Activated CD8-positive, alpha-beta memory T cell treated with anti-CD3 and anti-CD28 coated beads, Interleukin-2, amount 50 U/mL, for 24 hours (primary cell): Measurements from ENCODE around the gene DPH2.

Experiments used
- DNase-seq: peaks from one replicate; pipeline ENCODE4 v3.0.0-alpha.2; 2020; ENCODE audit errors: extremely low read depth

Gene DPH2

DNA sequence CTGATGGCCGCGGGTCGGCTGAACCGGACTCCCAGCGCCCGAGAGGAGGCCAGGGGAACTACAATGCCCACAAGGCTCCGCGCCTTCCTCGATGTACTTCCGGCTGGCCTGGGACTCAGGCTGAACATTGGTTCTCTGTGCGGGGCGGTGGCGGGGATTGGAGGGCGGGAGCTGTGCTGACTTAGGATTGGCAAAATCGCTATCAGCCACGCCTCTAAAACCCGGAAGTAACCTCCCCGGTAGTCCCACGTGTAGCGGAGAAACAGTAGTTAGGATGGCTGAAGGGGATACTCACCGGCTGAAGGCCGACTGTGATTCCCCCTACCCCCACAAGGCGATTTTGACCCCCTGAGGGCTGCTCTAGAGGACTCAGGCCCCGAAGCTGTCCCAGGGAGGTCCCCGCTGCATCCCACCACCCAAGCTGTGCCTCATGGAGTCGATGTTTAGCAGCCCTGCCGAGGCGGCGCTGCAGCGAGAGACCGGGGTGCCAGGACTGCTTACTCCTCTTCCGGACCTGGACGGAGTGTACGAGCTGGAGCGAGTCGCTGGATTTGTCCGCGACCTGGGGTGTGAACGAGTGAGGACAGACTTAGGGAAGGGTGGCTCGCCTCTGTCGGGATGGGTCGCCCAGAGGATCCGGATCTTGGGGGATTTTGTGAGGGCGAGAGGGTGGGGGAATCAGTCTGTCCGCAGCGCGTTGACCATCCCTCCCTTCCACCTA lies at the start of gene DPH2:
TSS of gene DPH2 (plus strand) at position 265 of the 721 bp plus-strand sequence. CDS start at position 431, 166 bp downstream.
- peak; percentile 95 for DNase-seq

DNA sequence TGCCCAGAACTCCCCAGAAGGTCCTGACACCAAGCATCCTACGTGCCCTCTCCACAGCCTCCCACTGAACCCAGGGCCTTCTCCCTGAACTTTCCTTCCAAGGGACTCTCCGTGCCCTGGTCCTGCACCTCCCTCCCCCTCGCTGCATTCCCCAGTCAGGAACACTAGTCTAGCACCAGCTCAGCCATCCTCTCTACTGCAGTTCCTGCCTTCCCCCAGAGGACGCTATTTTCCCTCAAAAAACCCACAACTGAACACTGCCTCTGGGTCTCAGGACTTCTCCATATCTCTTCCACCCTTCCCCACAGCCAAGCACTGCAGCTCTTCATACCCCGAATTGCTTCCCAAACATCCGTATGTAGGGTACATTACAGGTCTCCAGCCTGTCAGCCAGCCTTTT lies 48.8 kb upstream of the DPH2 start:
- DNase-seq, result no peak

DNA sequence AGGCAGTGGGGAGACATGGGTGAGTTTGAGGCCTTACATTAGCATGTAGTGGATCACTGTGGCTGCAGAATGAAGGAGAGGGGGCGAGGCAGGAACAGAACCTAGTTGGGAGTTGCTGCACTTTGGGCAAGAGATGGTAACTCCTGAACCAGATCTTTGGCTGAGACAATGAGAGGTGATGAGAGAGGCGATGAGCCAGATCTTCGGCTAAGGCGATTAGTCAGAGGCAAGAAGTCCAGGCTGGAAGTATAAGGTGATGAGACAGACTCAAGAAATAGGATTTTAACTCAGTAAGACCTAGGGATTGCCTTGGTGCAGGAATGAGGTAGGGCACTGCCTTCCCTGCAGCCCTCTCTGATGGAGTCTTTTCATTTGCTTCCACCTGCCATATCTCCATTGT lies 45.3 kb upstream of the DPH2 start:
- DNase-seq, result no peak

DNA sequence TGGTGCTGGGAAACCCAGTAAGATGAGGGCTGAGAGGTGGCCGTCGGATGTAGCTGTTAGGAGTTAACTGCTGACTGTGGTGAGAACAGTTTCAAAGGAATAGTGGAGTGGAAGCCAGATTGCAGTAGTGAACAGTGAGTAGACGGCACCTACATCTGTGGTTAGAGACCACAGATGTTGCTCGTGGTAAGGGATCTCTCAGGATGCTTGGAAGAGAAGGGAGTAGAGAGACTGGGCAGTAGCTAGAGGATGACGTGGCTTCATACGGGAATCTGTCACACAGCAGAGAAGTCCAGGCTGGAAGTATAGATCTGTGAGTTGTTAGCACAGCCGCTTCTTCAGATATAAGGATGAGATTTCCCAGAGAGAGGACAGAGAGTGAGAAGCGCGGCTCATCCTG lies 44.0 kb upstream of the DPH2 start:
- no peak for DNase-seq

DNA sequence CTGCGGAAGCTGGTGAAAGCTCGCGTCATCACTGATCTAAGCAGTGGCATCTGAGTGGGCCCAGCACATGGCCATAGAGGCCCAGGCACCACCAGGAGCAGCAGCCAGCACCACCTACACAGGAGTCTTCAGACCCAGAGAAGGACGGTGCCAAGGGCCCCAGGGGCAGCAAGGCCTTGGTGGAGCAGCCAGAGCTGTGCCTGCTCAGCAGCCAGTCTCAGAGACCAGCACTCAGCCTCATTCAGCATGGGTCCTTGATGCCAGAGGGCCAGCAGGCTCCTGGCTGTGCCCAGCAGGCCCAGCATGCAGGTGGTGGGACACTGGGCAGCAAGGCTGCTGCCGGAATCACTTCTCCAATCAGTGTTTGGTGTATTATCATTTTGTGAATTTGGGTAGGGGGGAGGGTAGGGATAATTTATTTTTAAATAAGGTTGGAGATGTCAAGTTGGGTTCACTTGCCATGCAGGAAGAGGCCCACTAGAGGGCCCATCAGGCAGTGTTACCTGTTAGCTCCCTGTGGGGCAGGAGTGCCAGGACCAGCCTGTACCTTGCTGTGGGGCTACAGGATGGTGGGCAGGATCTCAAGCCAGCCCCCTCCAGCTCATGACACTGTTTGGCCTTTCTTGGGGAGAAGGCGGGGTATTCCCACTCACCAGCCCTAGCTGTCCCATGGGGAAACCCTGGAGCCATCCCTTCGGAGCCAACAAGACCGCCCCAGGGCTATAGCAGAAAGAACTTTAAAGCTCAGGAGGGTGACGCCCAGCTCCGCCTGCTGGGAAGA lies 39.5 kb upstream of the DPH2 start:
- no peak for DNase-seq

DNA sequence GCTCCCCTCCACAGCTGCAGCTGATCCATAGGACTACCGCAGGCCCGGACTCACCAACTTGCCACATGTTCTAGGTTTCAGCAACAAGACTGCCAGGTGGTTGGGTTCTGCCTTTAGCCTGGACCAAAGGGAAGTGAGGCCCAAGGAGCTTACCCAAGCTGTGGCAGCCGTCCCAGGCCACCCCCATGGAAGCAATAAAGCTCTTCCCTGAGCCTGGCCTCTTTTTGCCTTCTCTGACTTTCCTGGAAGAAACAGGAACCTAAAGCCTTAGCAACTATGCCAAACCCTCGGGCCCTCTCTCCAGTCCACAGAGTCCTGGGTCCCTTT lies 38.9 kb upstream of the DPH2 start:
- no peak for DNase-seq

GRCh38 chr1:43931711-43932660 lies 37.8 kb upstream of the DPH2 start:
- DNase-seq, result no peak

- DNase-seq, result no peak
Observed at GRCh38 chr1:43932786-43933385, 36.9 kb upstream of the DPH2 start.

DNA sequence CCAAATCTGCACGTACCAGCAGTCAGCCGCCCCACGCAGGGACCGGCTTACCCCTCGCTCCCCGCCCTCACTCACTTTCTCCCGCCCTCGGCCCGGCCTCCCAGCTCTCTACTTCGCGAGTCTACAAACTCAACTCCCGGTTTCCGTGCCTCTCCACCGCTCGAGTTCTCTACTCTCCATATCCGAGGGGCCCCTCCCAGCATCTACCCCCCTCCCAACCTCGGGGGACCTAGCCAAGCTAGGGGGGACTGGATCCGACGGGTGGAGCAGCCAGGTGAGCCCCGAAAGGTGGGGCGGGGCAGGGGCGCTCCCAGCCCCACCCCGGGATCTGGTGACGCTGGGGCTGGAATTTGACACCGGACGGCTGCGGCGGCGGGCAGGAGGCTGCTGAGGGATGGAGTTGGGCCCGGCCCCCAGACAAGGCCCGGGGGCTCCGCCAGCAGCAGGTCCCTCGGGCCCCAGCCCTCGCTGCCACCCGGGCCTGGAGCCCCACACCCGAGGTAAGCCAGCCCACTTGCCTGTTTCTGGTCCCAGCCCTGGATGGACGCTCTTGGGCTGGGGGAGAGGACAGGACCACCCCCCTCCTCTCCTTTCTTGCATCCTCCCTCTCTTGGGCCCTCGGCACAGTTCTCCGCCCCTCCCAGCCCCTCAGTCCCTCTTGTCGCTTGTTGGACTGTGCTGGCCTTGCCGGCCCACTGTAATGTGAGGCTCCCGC lies 36.3 kb upstream of the DPH2 start, which contains the start of gene ARTN:
TSS of gene ARTN (plus strand) at position 416 of the 715 bp plus-strand sequence. CDS start 1,856 bp downstream, outside the sequence.
- DNase-seq, result no peak

GRCh38 chr1:43934101-43934985 lies 35.5 kb upstream of the DPH2 start:
- DNase-seq, result no peak

GRCh38 chr1:43934986-43935324 lies 34.9 kb upstream of the DPH2 start:
- DNase-seq, result no peak

- DNase-seq, result no peak
Observed at GRCh38 chr1:43935711-43936427, 33.9 kb upstream of the DPH2 start.

GRCh38 chr1:43936431-43937151 lies 33.2 kb upstream of the DPH2 start:
- no peak for DNase-seq

- no peak for DNase-seq
Observed at GRCh38 chr1:43937179-43937865, 32.5 kb upstream of the DPH2 start.

DNA sequence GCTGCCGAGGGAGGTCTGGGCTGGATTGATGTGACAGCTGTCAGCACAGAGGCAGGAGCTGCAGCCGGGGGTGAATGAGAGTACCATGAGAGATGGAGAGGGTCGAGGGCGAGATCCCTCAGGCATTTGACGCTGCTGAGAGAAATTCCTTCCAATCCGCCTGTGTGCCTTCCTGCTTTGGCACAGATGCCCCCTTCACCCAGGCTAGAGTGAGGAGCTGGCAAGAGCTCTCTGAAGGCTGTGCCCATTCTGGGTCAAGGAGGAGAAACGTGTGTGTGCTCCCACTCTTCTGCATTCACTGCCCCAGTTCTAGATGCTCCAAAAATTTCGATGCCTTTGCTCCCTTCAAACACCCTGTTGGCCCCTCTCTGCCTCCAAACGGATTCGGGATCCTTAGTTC lies 31.4 kb upstream of the DPH2 start:
- DNase-seq, result no peak

- DNase-seq, result no peak
Observed at GRCh38 chr1:43938892-43939587, 30.8 kb upstream of the DPH2 start.

- DNase-seq, result no peak
Observed at GRCh38 chr1:43942411-43942810, 27.4 kb upstream of the DPH2 start.

DNA sequence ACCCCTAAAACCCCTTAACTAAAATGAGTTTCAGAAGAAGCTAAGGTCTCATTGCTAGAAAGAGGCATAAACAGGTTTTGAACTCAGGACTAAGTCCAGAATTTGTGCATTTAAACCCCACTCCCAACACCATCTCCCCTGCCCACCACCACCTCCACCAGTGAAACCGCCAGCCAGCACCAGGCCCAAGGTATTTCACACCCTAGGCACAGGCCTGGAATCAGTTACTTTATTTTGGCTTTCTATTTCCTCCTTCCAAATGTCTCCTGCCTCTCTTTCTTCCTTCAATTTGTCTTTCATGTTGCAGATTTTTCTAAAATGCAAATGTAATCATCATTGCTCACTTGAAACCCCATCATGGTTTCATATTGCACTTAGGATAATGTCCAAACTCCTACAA lies 24.9 kb upstream of the DPH2 start:
- no peak for DNase-seq
